HEK293 (cell line): ENCODE measurements around the gene BAIAP2.
A peak's percentile ranks its signal among the peaks of the same experiment; 100 is the strongest.

Source experiments
- CTCF ChIA-PET: fragments of 350-600 bp; formaldehyde crosslinking; extraction: SDS; loops from one replicate; lab custom pipeline; 2021; ENCODE audit warnings: antibody characterized with exemption; lab: Yijun Ruan, JAX
- POLR2A ChIA-PET: fragments of 300-600 bp; formaldehyde crosslinking; extraction: SDS; loops from one replicate; lab custom pipeline; 2020; ENCODE audit warnings: antibody characterized with exemption, inconsistent platforms; lab: Yijun Ruan, JAX
- H3K27ac ChIP-seq: fragments of 200-500 bp; sonication (Bioruptor generic); 2 replicates; pipeline ENCODE4 v1.5.1; 2014; ENCODE audit warnings: low read depth, low read length, control low read depth, inconsistent platforms; ENCODE audit errors: extremely low read depth
- H3K36me3 ChIP-seq, 2 experiments: fragments of 200-500 bp in 1 of 2; sonication (Bioruptor generic) in 1 of 2; 1 replicate in 1 of 2; 2 replicates in 1 of 2; pipeline ENCODE4 v1.5.1; 2014 to 2017; ENCODE audit warnings: inconsistent platforms in 2 of 2, low read length in 2 of 2; ENCODE audit not compliant: control insufficient read depth in 2 of 2, insufficient read depth in 1 of 2
- H3K4me1 ChIP-seq: fragments of 200-500 bp; sonication (Bioruptor generic); 2 replicates; pipeline ENCODE4 v1.5.1; 2014; ENCODE audit warnings: mild to moderate bottlenecking, low read length, inconsistent platforms; ENCODE audit not compliant: control insufficient read depth, insufficient read depth
- H3K4me3 ChIP-seq: 2 replicates; pipeline ENCODE4 v1.5.1; 2011; ENCODE audit warnings: low read depth, mild to moderate bottlenecking, control low read depth, low read length, moderate library complexity
- H3K9me3 ChIP-seq: fragments of 200-500 bp; sonication (Bioruptor generic); 2 replicates; pipeline ENCODE4 v1.5.1; 2014; ENCODE audit warnings: low read depth, low read length, inconsistent platforms; ENCODE audit not compliant: control insufficient read depth, insufficient read depth
- EGR2 ChIP-seq: fragments of 450-650 bp; formaldehyde crosslinking; IDR thresholded peaks from 2 replicates; pipeline ENCODE4 v1.5.1; 2016; ENCODE audit warnings: low read depth, missing biosample characterization, missing genetic modification characterization
- FEZF1 ChIP-seq: fragments of 450-650 bp; formaldehyde crosslinking; IDR thresholded peaks from 2 replicates; pipeline ENCODE4 v1.5.1; 2016; ENCODE audit warnings: missing biosample characterization, missing genetic modification characterization
- GFI1B ChIP-seq: fragments of 450-650 bp; formaldehyde crosslinking; IDR thresholded peaks from 2 replicates; pipeline ENCODE4 v1.5.1; 2016; ENCODE audit warnings: missing biosample characterization, missing genetic modification characterization
- GLIS1 ChIP-seq: fragments of 450-650 bp; formaldehyde crosslinking; IDR thresholded peaks from 2 replicates; pipeline ENCODE4 v1.5.1; 2016; ENCODE audit warnings: missing biosample characterization, missing genetic modification characterization
- IKZF3 ChIP-seq: fragments of 450-650 bp; IDR thresholded peaks from 2 replicates; pipeline ENCODE4 v1.5.0; 2018; ENCODE audit warnings: missing biosample characterization, mild to moderate bottlenecking, missing genetic modification characterization, moderate library complexity
- KLF9 ChIP-seq: fragments of 450-650 bp; formaldehyde crosslinking; IDR thresholded peaks from 2 replicates; pipeline ENCODE4 v1.5.1; 2016; ENCODE audit warnings: missing biosample characterization, missing genetic modification characterization, low read depth
- OVOL3 ChIP-seq: fragments of 450-650 bp; formaldehyde crosslinking; IDR thresholded peaks from 2 replicates; pipeline ENCODE4 v1.5.1; 2016; ENCODE audit warnings: missing biosample characterization, missing genetic modification characterization
- ZBTB49 ChIP-seq: fragments of 450-650 bp; formaldehyde crosslinking; IDR thresholded peaks from 2 replicates; pipeline ENCODE4 v1.5.1; 2016; ENCODE audit warnings: missing biosample characterization, missing genetic modification characterization, low read depth
- ZFP3 ChIP-seq: fragments of 450-650 bp; formaldehyde crosslinking; IDR thresholded peaks from 2 replicates; pipeline ENCODE4 v1.5.1; 2016; ENCODE audit warnings: low read depth, missing biosample characterization, missing genetic modification characterization
- ZFP41 ChIP-seq: fragments of 450-650 bp; formaldehyde crosslinking; IDR thresholded peaks from 2 replicates; pipeline ENCODE4 v1.5.1; 2016; ENCODE audit warnings: missing biosample characterization, missing genetic modification characterization, borderline replicate concordance
- ZNF169 ChIP-seq: fragments of 450-650 bp; formaldehyde crosslinking; IDR thresholded peaks from 2 replicates; pipeline ENCODE4 v1.5.1; 2016; ENCODE audit warnings: missing biosample characterization, missing genetic modification characterization
- ZNF2 ChIP-seq: fragments of 450-650 bp; formaldehyde crosslinking; IDR thresholded peaks from 2 replicates; pipeline ENCODE4 v1.5.1; 2016; ENCODE audit warnings: missing biosample characterization, missing genetic modification characterization
- ZNF214 ChIP-seq: fragments of 450-650 bp; formaldehyde crosslinking; IDR thresholded peaks from 2 replicates; pipeline ENCODE4 v1.5.1; 2017; ENCODE audit warnings: missing biosample characterization, mild to moderate bottlenecking, missing genetic modification characterization, borderline replicate concordance
- ZNF221 ChIP-seq: fragments of 450-650 bp; formaldehyde crosslinking; IDR thresholded peaks from 2 replicates; pipeline ENCODE4 v1.5.1; 2017; ENCODE audit warnings: missing biosample characterization, missing genetic modification characterization, borderline replicate concordance
- ZNF223 ChIP-seq: fragments of 450-650 bp; formaldehyde crosslinking; IDR thresholded peaks from 2 replicates; pipeline ENCODE4 v1.5.1; 2016; ENCODE audit warnings: missing biosample characterization, missing genetic modification characterization
- ZNF341 ChIP-seq: fragments of 450-650 bp; formaldehyde crosslinking; IDR thresholded peaks from 2 replicates; pipeline ENCODE4; 2016; ENCODE audit warnings: low read depth, missing biosample characterization, missing genetic modification characterization
- ZNF391 ChIP-seq: fragments of 450-650 bp; formaldehyde crosslinking; IDR thresholded peaks from 2 replicates; pipeline ENCODE4 v1.5.1; 2016; ENCODE audit warnings: low read depth, missing biosample characterization, missing genetic modification characterization, borderline replicate concordance
- ZNF398 ChIP-seq: fragments of 450-650 bp; formaldehyde crosslinking; IDR thresholded peaks from 2 replicates; pipeline ENCODE4 v1.5.1; 2017; ENCODE audit warnings: missing biosample characterization, missing genetic modification characterization
- ZNF555 ChIP-seq: fragments of 450-650 bp; formaldehyde crosslinking; conservative IDR thresholded peaks from 2 replicates; pipeline ENCODE4 v1.5.1; 2017; ENCODE audit warnings: missing biosample characterization, mild to moderate bottlenecking, missing genetic modification characterization, inconsistent platforms
- ZNF585B ChIP-seq: fragments of 450-650 bp; formaldehyde crosslinking; IDR thresholded peaks from 2 replicates; pipeline ENCODE4 v1.5.1; 2016; ENCODE audit warnings: missing biosample characterization, missing genetic modification characterization
- ZNF600 ChIP-seq: fragments of 450-650 bp; formaldehyde crosslinking; IDR thresholded peaks from 2 replicates; pipeline ENCODE4 v1.5.1; 2016; ENCODE audit warnings: missing biosample characterization, missing genetic modification characterization
- ZNF623 ChIP-seq: fragments of 450-650 bp; formaldehyde crosslinking; IDR thresholded peaks from 2 replicates; pipeline ENCODE4 v1.5.1; 2016; ENCODE audit warnings: missing biosample characterization, missing genetic modification characterization
- TF ChIP-seq, protein P1 (sequence below): fragments of 450-650 bp; IDR thresholded peaks from 2 replicates; pipeline ENCODE4 v1.5.1; 2018; ENCODE audit warnings: missing biosample characterization, mild to moderate bottlenecking, missing genetic modification characterization

BAIAP2 gene

GRCh38 chr17:81127133-81127455 is 92.1 kb downstream of the BAIAP2 start:
- H3K36me3 ChIP-seq = peaks cover 0 to 2% of the 10 kb centered on the region in 2 experiments; a peak in 1 of 3 replicates
- POLR2A ChIA-PET = no interaction called here
- no peaks in the 10 kb centered on the region for H3K4me1 ChIP-seq
- no peak overlapping the region for H3K27ac ChIP-seq
- TF ChIP-seq ZBTB49 (tag by site-specific recombination) (no peak), ZNF623 (tag by site-specific recombination) (no peak), ZNF214 (tag by site-specific recombination) (no peak), GFI1B (tag by site-specific recombination) (no peak), ZNF391 (tag by site-specific recombination) (no peak), ZNF223 (tag by site-specific recombination) (no peak)
- TF ChIP-seq, protein P1, sequence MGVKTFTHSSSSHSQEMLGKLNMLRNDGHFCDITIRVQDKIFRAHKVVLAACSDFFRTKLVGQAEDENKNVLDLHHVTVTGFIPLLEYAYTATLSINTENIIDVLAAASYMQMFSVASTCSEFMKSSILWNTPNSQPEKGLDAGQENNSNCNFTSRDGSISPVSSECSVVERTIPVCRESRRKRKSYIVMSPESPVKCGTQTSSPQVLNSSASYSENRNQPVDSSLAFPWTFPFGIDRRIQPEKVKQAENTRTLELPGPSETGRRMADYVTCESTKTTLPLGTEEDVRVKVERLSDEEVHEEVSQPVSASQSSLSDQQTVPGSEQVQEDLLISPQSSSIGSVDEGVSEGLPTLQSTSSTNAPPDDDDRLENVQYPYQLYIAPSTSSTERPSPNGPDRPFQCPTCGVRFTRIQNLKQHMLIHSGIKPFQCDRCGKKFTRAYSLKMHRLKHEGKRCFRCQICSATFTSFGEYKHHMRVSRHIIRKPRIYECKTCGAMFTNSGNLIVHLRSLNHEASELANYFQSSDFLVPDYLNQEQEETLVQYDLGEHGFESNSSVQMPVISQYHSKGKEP = no peak
- no peak overlapping the region for H3K4me3 ChIP-seq
- no peaks in the 10 kb centered on the region for H3K9me3 ChIP-seq
- CTCF ChIA-PET = no interaction called here

DNA sequence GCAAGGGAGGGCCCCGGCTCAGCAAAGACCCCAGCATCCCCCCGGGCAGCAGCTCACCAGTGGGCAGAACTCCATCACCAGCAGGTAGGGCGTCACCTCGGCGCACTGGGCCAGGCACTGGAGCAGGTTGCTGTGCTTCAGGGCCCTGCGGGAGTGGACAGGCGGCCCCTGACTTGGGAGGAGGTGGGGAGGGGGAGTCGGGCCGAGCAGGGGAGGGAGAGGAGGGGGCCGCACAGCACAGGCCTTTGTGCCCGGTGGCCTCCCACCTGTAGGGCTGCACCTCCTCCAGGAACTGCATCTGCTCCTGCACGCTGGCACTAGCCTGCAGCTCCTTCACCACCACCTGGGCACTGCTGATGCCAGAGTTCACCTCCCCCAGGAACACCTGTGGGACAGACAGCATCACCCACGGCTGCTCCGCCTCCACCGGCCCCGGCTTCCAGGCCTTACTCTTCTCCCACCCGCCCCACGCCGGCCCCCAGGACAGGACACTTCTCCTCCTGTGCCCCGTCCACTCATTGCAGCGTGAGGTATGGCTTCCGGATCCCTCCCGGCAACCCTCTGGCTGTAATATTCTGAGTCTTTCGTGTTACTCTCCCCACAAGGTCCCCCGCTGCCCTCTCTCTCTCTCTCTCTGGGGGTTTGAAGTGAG is 92.7 kb downstream of the BAIAP2 start:
- TF ChIP-seq ZNF600 = 0 out of 2 replicates have a peak, but pooled peaks have one; percentile 28
- no peak for TF ChIP-seq ZNF221
- no peak for TF ChIP-seq IKZF3
- TF ChIP-seq KLF9 (tag by site-specific recombination) = no peak
- no peak for TF ChIP-seq OVOL3 (tag by site-specific recombination)
- no peak for TF ChIP-seq ZNF555 (tag by site-specific recombination)
- TF ChIP-seq ZNF2 (tag by site-specific recombination) = no peak
- TF ChIP-seq ZNF169 (tag by site-specific recombination) = no peak
- no peak for TF ChIP-seq ZFP41
- no peak for TF ChIP-seq ZNF585B (tag by site-specific recombination)
- TF ChIP-seq ZNF398 (tag by site-specific recombination) = no peak
- TF ChIP-seq GLIS1 (tag by site-specific recombination) = no peak
- TF ChIP-seq FEZF1 (tag by site-specific recombination) = no peak
- TF ChIP-seq ZNF341 (tag by site-specific recombination) = no peak
- no peak for TF ChIP-seq ZFP3 (tag by site-specific recombination)
- 0 out of 2 replicates have a peak, but pooled peaks have one; percentile 5 for TF ChIP-seq EGR2 (tag by site-specific recombination)
- Histone ChIP-seq H3K27ac (no peak overlapping the region), H3K9me3 (no peaks in the 10 kb centered on the region), H3K4me3 (no peak overlapping the region), H3K4me1 (no peaks in the 10 kb centered on the region), H3K36me3 (peaks cover 0 to 2% of the 10 kb centered on the region in 2 experiments; a peak in 1 of 3 replicates)
- ChIA-PET POLR2A (no interaction called here), CTCF (interaction anchor here (0.6 kb wide), 1 partner anchor 23 kb away, joined by 3 read pairs; no protein-coding TSS in a partner anchor)
